CD4-positive, alpha-beta T cell treated with Interleukin-21 for 1 hour (primary cell): ENCODE measurements around the gene PROM1.

Source experiments
- DNase-seq: peaks from one replicate; pipeline ENCODE4 v3.0.0-alpha.2; 2020

Gene PROM1

DNA sequence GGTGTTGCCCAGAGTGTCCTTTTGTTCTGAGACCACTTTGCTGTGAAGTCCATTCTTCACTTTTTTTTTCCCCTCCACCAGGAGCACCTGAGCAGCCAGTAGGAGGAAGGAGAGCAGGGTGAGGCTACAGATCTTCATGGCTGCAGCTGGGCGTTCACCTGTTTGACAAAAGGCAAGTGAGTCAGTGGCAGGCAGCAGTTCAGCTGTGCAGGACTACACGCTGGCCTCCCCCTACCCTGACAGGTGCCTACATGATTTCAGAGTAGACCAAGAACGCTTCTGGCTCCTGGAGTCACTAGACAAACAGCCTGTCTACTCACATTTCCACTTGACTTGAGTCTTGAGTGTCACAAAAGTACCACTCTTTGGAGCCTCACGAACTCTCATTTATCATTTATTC lies 147.3 kb downstream of the PROM1 start:
- DNase-seq = no peak

GRCh38 chr4:15935504-15936402 lies 148.1 kb downstream of the PROM1 start:
- DNase-seq = no peak

DNA sequence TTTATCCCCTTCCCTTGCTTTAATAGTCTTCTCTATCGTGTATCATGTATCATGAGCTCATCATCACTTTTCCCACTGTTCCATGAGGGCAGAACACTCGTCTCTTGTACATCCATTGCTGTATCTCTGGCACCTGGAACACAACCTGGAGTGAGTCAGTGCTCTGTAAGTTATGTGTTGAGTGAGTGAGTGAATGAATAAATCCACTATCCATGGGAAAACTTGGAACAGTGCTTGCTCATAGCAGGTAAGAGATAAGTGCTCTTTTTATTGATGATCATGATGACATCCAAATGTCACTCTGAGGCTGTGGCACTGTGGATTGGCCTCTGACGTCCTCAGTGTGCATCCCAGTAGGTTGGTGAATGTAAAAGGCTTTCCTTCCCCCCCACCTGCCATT lies 149.6 kb downstream of the PROM1 start:
- no peak for DNase-seq

DNA sequence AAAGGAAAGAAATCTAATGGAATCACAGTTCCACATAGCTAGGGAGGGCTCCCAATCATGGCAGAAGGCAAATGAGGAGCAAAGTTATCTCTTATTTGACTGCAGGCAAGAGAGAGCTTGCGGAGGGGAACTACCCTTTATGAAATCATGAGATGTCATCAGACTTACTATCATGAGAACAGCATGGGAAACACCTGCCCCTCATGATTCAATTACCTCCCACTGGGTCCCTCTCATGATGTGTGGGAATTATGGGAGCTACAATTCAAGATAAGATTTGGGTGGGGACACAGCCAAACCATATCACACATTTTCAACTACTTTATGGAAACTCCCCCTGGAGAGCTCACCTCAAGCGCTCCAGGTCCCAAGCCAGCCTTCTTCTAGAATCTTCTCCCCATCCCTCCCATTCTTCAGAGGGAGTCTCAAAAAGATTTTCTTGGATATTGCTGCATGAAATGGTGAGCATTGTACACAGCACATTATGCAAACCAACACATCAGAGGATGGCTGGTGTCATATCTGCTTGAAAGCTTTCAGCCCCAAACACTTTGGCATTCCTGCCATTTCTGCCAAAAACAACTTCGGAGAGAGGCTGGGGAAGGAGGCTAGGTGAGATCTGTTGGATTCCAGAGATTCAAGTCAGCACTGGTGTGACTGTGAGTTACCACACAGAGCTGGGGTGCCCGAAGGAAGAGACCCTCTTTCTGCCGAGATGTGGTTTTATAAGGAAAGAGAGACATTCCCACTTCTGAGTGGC lies 152.2 kb downstream of the PROM1 start:
- no peak for DNase-seq

- no peak for DNase-seq
Observed at GRCh38 chr4:15930314-15930713, 153.5 kb downstream of the PROM1 start.

- DNase-seq = no peak
Observed at GRCh38 chr4:15929540-15929939, 154.3 kb downstream of the PROM1 start.

DNA sequence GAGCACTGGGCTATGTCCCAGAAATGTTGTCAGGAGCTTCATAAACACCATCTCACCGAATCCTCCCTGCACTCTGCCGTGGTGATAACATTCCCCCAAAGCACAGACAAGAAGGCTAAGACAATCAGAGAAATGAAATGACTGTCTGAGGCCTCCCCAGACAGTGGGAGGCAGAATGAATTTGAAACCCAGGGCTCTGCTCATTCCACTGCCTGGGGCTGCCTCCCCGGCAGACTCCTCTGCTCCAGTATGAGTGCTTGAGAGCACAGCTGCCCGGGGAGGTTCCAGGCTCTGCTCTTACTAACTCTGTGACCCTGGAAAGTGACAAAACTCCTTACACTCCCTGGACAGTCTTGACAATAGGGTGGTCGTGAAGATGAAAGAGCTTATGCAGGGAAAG lies 154.9 kb downstream of the PROM1 start:
- DNase-seq = no peak

GRCh38 chr4:15926486-15926885 lies 157.3 kb downstream of the PROM1 start:
- DNase-seq = no peak

- no peak for DNase-seq
Observed at GRCh38 chr4:15925830-15926229, 158.0 kb downstream of the PROM1 start.

DNA sequence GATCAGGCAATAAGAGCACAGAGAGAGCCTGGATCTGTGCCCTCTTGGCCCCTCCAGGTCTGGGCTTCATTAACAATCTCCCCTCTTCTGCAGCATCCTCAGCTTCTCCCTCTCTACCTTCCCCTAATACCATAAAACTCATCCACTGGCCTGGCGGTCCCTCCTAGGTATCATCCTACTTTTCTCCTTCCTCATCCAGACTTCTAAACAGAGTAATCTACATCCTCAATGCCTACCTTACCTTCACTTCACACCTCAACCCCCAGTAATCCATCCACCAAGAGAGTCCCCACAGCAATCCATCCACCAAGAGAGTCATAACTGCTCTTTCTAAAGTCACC lies 162.3 kb downstream of the PROM1 start:
- no peak for DNase-seq

- DNase-seq = no peak
Observed at GRCh38 chr4:15920723-15921591, 162.9 kb downstream of the PROM1 start.

DNA sequence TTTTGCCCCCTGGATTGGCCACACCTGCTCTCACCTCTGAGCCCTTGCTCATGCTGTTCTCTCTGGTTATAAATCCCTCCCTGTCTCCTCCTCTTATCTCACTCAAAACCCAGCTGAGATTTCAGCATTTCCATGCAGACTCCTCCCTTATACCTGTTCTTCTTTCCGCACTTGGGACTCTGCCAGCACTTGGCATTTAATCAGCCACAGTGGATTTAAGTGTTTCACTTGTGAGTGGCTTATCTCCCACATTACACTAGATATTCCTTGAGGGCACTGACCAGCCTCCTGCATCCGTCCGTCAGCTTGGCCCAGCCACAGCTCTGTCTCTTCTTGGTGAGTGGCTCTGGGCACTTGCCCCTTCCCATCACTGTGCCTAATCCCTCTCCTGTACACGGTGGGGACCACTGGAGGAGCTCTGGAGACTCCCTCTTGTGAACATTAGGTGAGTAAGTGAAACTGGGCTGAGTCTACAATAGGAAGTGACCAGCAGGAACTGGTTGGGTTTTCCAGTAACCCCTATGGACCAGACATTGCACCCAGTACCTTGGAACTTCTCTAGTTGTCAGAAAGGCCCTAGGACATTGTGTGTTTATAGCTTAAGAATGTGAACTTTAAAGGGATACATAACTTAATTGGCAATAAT lies 165.2 kb downstream of the PROM1 start:
- no peak for DNase-seq
